GM12873 (cell line): ENCODE measurements around the gene RTL5.

ENCODE experiments used
- CTCF ChIP-seq: IDR thresholded peaks from 2 replicates; pipeline ENCODE4 v1.5.1; 2012; ENCODE audit warnings: low read depth, mild to moderate bottlenecking, moderate library complexity, low read length, control low read depth; ENCODE audit not compliant: insufficient read depth; ENCODE audit errors: missing control alignments

RTL5 gene

DNA sequence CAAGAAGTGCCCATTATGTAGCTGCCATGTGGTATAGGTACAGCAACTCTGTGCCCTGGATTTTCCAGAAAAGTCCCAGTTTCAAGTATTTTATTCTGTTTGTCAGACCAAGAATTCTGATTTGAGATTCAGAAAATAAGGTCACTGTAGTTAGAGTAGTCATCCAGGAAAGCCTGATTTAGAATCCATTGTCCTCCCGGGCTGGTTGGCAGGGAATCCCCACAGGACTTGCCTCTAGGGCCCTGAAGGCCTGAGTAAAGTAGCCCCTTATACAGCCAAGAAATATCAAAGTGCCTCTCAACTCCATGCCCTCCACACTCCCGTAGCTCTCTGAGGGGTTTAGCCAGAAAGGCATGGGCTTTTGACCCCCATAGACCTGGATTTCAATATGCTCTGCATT, 36.3 kb downstream of the RTL5 start:
- no peak for TF ChIP-seq CTCF

DNA sequence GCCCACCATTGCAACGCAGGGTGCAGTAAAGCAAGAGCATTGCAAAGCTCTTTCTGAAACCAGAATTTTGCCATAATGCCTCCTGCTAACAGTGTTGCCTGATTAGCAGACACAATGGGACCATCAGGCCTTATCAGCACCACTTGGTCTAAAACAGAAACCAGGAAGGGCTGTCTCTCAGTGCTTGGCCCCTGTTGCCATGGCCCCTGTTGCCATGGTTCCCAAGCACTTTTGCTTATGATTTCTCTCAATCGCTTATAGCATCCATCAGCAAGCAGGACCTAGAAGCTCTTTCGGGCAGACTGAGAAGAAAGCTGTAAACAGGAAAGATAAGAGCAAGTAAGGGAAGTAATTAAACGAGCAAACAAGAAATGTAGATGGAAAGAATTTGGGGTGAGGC, 36.8 kb downstream of the RTL5 start:
- no peak for TF ChIP-seq CTCF

GRCh38 chrX:72089254-72089653, 42.5 kb downstream of the RTL5 start:
- TF ChIP-seq CTCF, result no peak

- no peak for TF ChIP-seq CTCF
These were observed 43.0 kb downstream of the RTL5 start for GRCh38 chrX:72088761-72089160.

DNA sequence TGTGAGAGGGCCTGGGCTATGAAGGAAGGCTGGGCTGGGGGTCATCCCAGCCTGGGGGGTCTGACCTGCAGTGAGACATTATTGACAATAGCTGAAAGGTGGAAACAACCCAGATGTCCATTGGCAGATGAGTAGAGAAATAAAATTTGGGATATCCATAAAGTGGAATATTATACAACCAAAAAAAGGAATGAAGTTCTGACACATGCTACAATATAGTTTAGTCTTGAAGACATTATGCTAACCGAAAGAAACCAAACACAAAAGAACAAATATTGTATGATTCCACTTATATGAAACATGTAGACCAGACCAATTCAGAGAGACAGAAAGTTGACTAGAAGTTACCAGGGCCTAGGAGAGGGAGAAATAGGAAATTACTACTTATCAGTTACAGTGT, 44.7 kb downstream of the RTL5 start:
- TF ChIP-seq CTCF, result no peak

DNA sequence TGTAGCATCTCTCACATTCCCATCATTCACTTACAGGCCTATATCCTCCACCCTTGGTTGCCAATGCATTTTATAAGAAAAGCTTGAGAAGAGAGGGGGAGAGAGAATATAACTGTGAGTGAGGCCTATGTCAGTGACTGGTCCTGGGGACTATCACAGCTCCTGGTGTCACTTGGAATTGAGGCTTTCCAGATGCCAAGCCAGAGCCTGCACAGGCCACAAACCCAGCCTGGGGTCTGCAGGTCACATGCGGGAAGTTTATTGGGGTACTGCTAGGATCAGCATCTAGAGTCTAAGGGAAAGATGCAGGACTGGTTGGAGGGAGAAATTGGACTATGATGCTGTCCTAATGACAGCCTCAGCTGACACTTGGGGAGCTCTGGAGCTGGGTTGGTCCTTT, 47.6 kb downstream of the RTL5 start:
- no peak for TF ChIP-seq CTCF

GRCh38 chrX:72083291-72083690, 48.4 kb downstream of the RTL5 start:
- TF ChIP-seq CTCF, result no peak
